ENCODE measurements around the gene ZFY. TPM values are rescaled to one million over a fixed set of nuclear protein-coding genes. Genes with fewer than 3 reads are reported as not detected.

The ZFY gene
- total and polyA plus RNA-seq, 2 donors (not counting 1 experiment from before 2014, with no cell fraction given), result 30.2 TPM; not detected in 1

DNA sequence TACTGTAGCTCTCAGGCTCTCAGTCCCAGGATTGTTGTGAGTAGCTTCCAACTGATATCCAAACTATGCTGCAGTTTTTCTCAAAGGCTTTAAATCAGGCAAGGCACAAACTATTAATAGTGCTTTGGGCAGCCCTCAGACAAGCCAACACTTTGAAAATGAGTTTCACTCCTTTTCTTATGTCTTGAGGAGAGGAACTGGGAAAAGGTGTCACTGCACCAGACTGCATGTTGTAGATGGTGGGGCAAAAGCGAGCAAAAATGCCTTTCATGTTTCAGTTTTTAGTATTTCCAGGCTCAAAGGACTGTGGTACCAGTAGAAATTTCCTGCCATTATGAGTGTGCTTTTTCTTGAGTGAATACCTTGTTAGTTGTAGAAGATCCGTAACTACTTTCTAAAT, 39.1 kb upstream of the ZFY start:
- no peak overlapping the region for H3K4me3 Mint-ChIP-seq
- no peak overlapping the region for H3K27ac Mint-ChIP-seq
- no peaks in the 10 kb centered on the region for H3K79me2 ChIP-seq (ENCODE audit: control insufficient read depth, insufficient read depth, low read length)
- no peak overlapping the region for H3K9ac ChIP-seq (ENCODE audit: low read length)
- no peaks in the 10 kb centered on the region for H3K36me3 ChIP-seq (replicated peaks in 1 of 2; ENCODE audit: control extremely low read depth in 1 of 2, control insufficient read depth in 1 of 2, extremely low read depth in 1 of 2, insufficient read depth in 2 of 2, low read length in 1 of 2)
- no peaks in the 10 kb centered on the region for H3K9me3 Mint-ChIP-seq (ENCODE audit: insufficient read depth)
- peaks cover 0 to 2% (median 1%) of the 10 kb centered on the region in 4 experiments for H3K27me3 ChIP-seq (replicated peaks in 1 of 4; ENCODE audit: control extremely low read depth in 1 of 4, control insufficient read depth in 3 of 4, insufficient read depth in 4 of 4, low read length in 3 of 4)
- ATAC-seq (ENCODE audit: low read depth), result no peak
- no CpG with 5 or more reads among the region's 2 CpGs for WGBS (ENCODE audit: insufficient coverage)
- TF ChIP-seq, protein P1, sequence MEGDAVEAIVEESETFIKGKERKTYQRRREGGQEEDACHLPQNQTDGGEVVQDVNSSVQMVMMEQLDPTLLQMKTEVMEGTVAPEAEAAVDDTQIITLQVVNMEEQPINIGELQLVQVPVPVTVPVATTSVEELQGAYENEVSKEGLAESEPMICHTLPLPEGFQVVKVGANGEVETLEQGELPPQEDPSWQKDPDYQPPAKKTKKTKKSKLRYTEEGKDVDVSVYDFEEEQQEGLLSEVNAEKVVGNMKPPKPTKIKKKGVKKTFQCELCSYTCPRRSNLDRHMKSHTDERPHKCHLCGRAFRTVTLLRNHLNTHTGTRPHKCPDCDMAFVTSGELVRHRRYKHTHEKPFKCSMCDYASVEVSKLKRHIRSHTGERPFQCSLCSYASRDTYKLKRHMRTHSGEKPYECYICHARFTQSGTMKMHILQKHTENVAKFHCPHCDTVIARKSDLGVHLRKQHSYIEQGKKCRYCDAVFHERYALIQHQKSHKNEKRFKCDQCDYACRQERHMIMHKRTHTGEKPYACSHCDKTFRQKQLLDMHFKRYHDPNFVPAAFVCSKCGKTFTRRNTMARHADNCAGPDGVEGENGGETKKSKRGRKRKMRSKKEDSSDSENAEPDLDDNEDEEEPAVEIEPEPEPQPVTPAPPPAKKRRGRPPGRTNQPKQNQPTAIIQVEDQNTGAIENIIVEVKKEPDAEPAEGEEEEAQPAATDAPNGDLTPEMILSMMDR (IDR thresholded peaks at IDR 0.05), result no peak
- TF ChIP-seq EZH2 (IDR thresholded peaks at IDR 0.05; ENCODE audit: borderline replicate concordance, insufficient read depth, low read depth, low read length, poor library complexity, severe bottlenecking), result no peak
- intact Hi-C loops (cut with micrococcal nuclease), result no loop called here
- no peak overlapping the region for H3K4me2 ChIP-seq (replicated peaks; ENCODE audit: low read depth, low read length, poor library complexity, severe bottlenecking)
- no peak for DNase-seq
- H3K27ac ChIP-seq (ENCODE audit: low read length in 2 of 2), result no peak overlapping the region
- H4K20me1 ChIP-seq (ENCODE audit: control insufficient read depth, insufficient read depth, low read length, poor library complexity, severe bottlenecking), result no peaks in the 10 kb centered on the region
- H2AFZ ChIP-seq (ENCODE audit: insufficient read depth, low read depth, low read length, poor library complexity, severe bottlenecking), result no peak overlapping the region
- no peaks in the 10 kb centered on the region for H3K4me1 Mint-ChIP-seq
- no peak overlapping the region for H3K4me3 ChIP-seq (ENCODE audit: control extremely low read depth in 1 of 5, extremely low read depth in 1 of 5, insufficient read depth in 1 of 5, low read depth in 2 of 5, low read length in 4 of 5)
- CTCF ChIA-PET, result no interaction called here
- H3K9me3 ChIP-seq (ENCODE audit: control extremely low read depth in 1 of 3, control insufficient read depth in 2 of 3, insufficient read depth in 1 of 3, low read length in 2 of 3), result no peaks in the 10 kb centered on the region
- H3K4me1 ChIP-seq (ENCODE audit: control insufficient read depth in 2 of 2, insufficient read depth in 2 of 2, low read length in 2 of 2), result no peaks in the 10 kb centered on the region
- POLR2A ChIA-PET, result interaction anchor here (0.7 kb wide), 1 partner anchor 34 kb away, joined by 5 read pairs; no protein-coding TSS in a partner anchor
- peaks cover 5% of the 10 kb centered on the region for H3K27me3 Mint-ChIP-seq

DNA sequence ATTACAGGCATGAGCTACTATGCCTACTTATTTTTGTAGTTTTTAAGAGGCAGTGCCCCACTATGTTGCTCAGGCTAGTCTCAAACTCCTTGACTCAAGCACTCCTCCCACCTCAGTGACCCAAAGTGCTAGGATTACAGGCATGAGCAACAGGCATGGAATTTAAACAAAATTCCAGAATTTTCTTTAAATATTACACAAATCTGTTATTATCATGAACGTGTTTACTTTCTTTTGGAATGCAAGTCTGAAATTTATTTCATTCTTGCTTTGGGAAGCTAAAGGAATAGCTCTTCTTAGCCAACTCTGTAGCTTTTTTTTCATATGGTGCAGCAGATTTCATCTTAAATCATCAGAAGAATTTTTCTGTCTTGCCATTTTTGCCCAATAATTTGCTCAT, 27.8 kb upstream of the ZFY start:
- TF ChIP-seq, protein P1 (IDR thresholded peaks at IDR 0.05), result no peak
- no peak for TF ChIP-seq EZH2 (IDR thresholded peaks at IDR 0.05; ENCODE audit: borderline replicate concordance, insufficient read depth, low read depth, low read length, poor library complexity, severe bottlenecking)
- Histone ChIP-seq H3K79me2 (ENCODE audit: control insufficient read depth, insufficient read depth, low read length) (no peaks in the 10 kb centered on the region), H2AFZ (ENCODE audit: insufficient read depth, low read depth, low read length, poor library complexity, severe bottlenecking) (no peak overlapping the region), H3K27me3 (replicated peaks in 1 of 4; ENCODE audit: control extremely low read depth in 1 of 4, control insufficient read depth in 3 of 4, insufficient read depth in 4 of 4, low read length in 3 of 4) (no peaks in the 10 kb centered on the region), H3K4me1 (ENCODE audit: control insufficient read depth in 2 of 2, insufficient read depth in 2 of 2, low read length in 2 of 2) (no peaks in the 10 kb centered on the region), H3K9me3 (ENCODE audit: control extremely low read depth in 1 of 3, control insufficient read depth in 2 of 3, insufficient read depth in 1 of 3, low read length in 2 of 3) (no peaks in the 10 kb centered on the region), H4K20me1 (ENCODE audit: control insufficient read depth, insufficient read depth, low read length, poor library complexity, severe bottlenecking) (no peaks in the 10 kb centered on the region), H3K36me3 (replicated peaks in 1 of 2; ENCODE audit: control extremely low read depth in 1 of 2, control insufficient read depth in 1 of 2, extremely low read depth in 1 of 2, insufficient read depth in 2 of 2, low read length in 1 of 2) (no peaks in the 10 kb centered on the region), H3K4me3 (ENCODE audit: control extremely low read depth in 1 of 5, extremely low read depth in 1 of 5, insufficient read depth in 1 of 5, low read depth in 2 of 5, low read length in 4 of 5) (no peak overlapping the region), H3K4me2 (replicated peaks; ENCODE audit: low read depth, low read length, poor library complexity, severe bottlenecking) (no peak overlapping the region), H3K9ac (ENCODE audit: low read length) (no peak overlapping the region), H3K27ac (ENCODE audit: low read length in 2 of 2) (no peak overlapping the region)
- H3K9me3 Mint-ChIP-seq (ENCODE audit: insufficient read depth), result no peaks in the 10 kb centered on the region
- no peaks in the 10 kb centered on the region for H3K27me3 Mint-ChIP-seq
- no peak overlapping the region for H3K27ac Mint-ChIP-seq
- POLR2A ChIA-PET, result no interaction called here
- ATAC-seq (ENCODE audit: low read depth) (no peak), DNase-seq (no peak)
- no CpG with 5 or more reads among the region's 1 CpG for WGBS (ENCODE audit: insufficient coverage)
- CTCF ChIA-PET, result no interaction called here
- H3K4me3 Mint-ChIP-seq, result no peak overlapping the region
- peaks cover 2% of the 10 kb centered on the region for H3K4me1 Mint-ChIP-seq
- intact Hi-C loops (cut with micrococcal nuclease), result no loop called here

All from B cell (primary cell).